HCT116 (cell line): Measurements from ENCODE around the gene ADGRD1. TPM values are rescaled to one million over a fixed set of nuclear protein-coding genes. Genes with fewer than 3 reads are reported as not detected.

Experiments
- ATAC-seq: fragments of 200-7000 bp; cut with Tn5 transposase; 2 replicates; pipeline ENCODE4 v1.9.1; 2020; ENCODE audit warnings: mild to moderate bottlenecking, moderate library complexity
- BruUV-seq: library from RNA; stranded (reverse); fragments of 400-500 nt; replicated peaks from 2 replicates; lab custom pipeline; 2021; lab: Mats Ljungman, UMichigan
- CTCF ChIA-PET: fragments of 300-600 bp; sonication (Branson Sonifier 250); formaldehyde crosslinking; loops from one replicate; lab custom pipeline; 2021; ENCODE audit warnings: antibody characterized with exemption; lab: Charles Lee
- POLR2A ChIA-PET: fragments of 300-600, 350-600 bp; sonication (Branson Sonifier 250); formaldehyde crosslinking; loops from one replicate; lab custom pipeline; 2021; ENCODE audit warnings: antibody characterized with exemption; lab: Charles Lee
- RAD21 ChIA-PET, 2 experiments: fragments of 300-600 bp; sonication (Branson Sonifier 250); formaldehyde crosslinking; loops; one replicate each; lab custom pipeline; 2023; ENCODE audit warnings: low total read pairs in 2 of 2; ENCODE audit not compliant: uncharacterized antibody in 2 of 2, unreplicated experiment in 2 of 2, low non-redundant PET in 1 of 2; lab: Charles Lee
- DNase-seq: peaks from one replicate; pipeline ENCODE4 v3.0.0-alpha.2; 2010; ENCODE audit warnings: low read depth, low spot score
- H2AFZ ChIP-seq: fragments of 200-600 bp; shearing (Covaris generic), sonication (generic); 2 replicates; pipeline ENCODE4 v1.6.1; 2017; ENCODE audit warnings: low read depth, mixed run types, mixed read lengths, antibody characterized with exemption, low read length; ENCODE audit not compliant: poor library complexity, severe bottlenecking
- H3K27ac ChIP-seq: 2 replicates; pipeline ENCODE4 v1.5.1; 2012; ENCODE audit warnings: low read depth, low read length
- H3K27me3 ChIP-seq: fragments of 200-600 bp; sonication (generic); 2 replicates; pipeline ENCODE4 v1.6.1; 2016; ENCODE audit warnings: mixed run types, low read length, mixed read lengths; ENCODE audit not compliant: insufficient read depth
- H3K36me3 ChIP-seq, 2 experiments: fragments of 200-500 bp in 1 of 2; fragments of 200-600 bp in 1 of 2; sonication (Bioruptor generic) in 1 of 2; sonication (generic) in 1 of 2; 2 replicates each; pipeline versions ENCODE4 v1.5.1 to v1.6.1; 2014 to 2016; ENCODE audit warnings: low read length in 2 of 2, inconsistent platforms in 1 of 2, mixed read lengths in 1 of 2, mixed run types in 1 of 2; ENCODE audit not compliant: insufficient read depth in 2 of 2, control insufficient read depth in 1 of 2
- H3K4me1 ChIP-seq, 2 experiments: fragments of 200-600 bp in 1 of 2; sonication (generic) in 1 of 2; 2 replicates each; pipeline versions ENCODE4 v1.5.1 to v1.6.1; 2012 to 2017; ENCODE audit warnings: low read length in 2 of 2, inconsistent platforms in 1 of 2, mild to moderate bottlenecking in 1 of 2, mixed read lengths in 1 of 2, mixed run types in 1 of 2, moderate library complexity in 1 of 2; ENCODE audit not compliant: insufficient read depth in 2 of 2, control insufficient read depth in 1 of 2
- H3K4me2 ChIP-seq: fragments of 200-600 bp; sonication (generic); 2 replicates; pipeline ENCODE4 v1.6.1; 2017; ENCODE audit warnings: mixed run types, low read length, mixed read lengths
- H3K4me3 ChIP-seq, 2 experiments: fragments of 200-600 bp in 1 of 2; sonication (generic) in 1 of 2; replicated peaks in 1 of 2; 2 replicates each; pipeline ENCODE4 v1.5.1; 2011 to 2016; ENCODE audit warnings: low read length in 2 of 2, control low read depth in 1 of 2, low read depth in 1 of 2, mild to moderate bottlenecking in 1 of 2, mixed read lengths in 1 of 2, mixed run types in 1 of 2
- H3K79me2 ChIP-seq: fragments of 200-600 bp; sonication (generic); 2 replicates; pipeline ENCODE4 v1.6.1; 2017; ENCODE audit warnings: mild to moderate bottlenecking, mixed run types, low read length, moderate library complexity, mixed read lengths; ENCODE audit not compliant: insufficient read depth
- H3K9ac ChIP-seq: fragments of 200-600 bp; sonication (generic); 2 replicates; pipeline ENCODE4 v1.6.1; 2016; ENCODE audit warnings: low read length, mixed read lengths
- H3K9me2 ChIP-seq: fragments of 200-600 bp; sonication (generic), shearing (Covaris generic); 2 replicates; pipeline ENCODE4 v1.6.1; 2017; ENCODE audit warnings: mixed run types, mild to moderate bottlenecking, moderate library complexity; ENCODE audit not compliant: insufficient read depth
- H3K9me3 ChIP-seq, 2 experiments: fragments of 200-500 bp in 1 of 2; fragments of 200-600 bp in 1 of 2; sonication (Bioruptor generic) in 1 of 2; sonication (generic) in 1 of 2; 2 replicates each; pipeline ENCODE4 v1.6.1; 2014 to 2017; ENCODE audit warnings: low read length in 2 of 2, mixed read lengths in 2 of 2, inconsistent platforms in 1 of 2, low read depth in 1 of 2, mild to moderate bottlenecking in 1 of 2, mixed run types in 1 of 2, moderate library complexity in 1 of 2; ENCODE audit not compliant: control insufficient read depth in 1 of 2, insufficient read depth in 1 of 2
- H4K20me1 ChIP-seq: fragments of 200-600 bp; sonication (generic), shearing (Covaris generic); 2 replicates; pipeline ENCODE4 v1.6.1; 2017; ENCODE audit warnings: mixed run types, mild to moderate bottlenecking, moderate library complexity; ENCODE audit not compliant: insufficient read depth
- CBX3 ChIP-seq: IDR thresholded peaks from 2 replicates; pipeline ENCODE4 v1.6.1; 2012; ENCODE audit warnings: low read depth
- CEBPB ChIP-seq: IDR thresholded peaks from 2 replicates; pipeline ENCODE4 v1.6.1; 2012; ENCODE audit warnings: low read depth
- EGR1 ChIP-seq: IDR thresholded peaks from 2 replicates; pipeline ENCODE4 v1.6.1; 2012; ENCODE audit warnings: low read depth
- ELF1 ChIP-seq: IDR thresholded peaks from 2 replicates; pipeline ENCODE4 v1.6.1; 2012; ENCODE audit warnings: low read depth, borderline replicate concordance
- EZH2 ChIP-seq: fragments of 200-600 bp; sonication (generic); IDR thresholded peaks from 2 replicates; pipeline ENCODE4 v1.6.1; 2017; ENCODE audit warnings: antibody characterized with exemption, mixed run types
- FOSL1 ChIP-seq: IDR thresholded peaks from 2 replicates; pipeline ENCODE4 v1.6.1; 2012; ENCODE audit warnings: low read depth
- JUND ChIP-seq: IDR thresholded peaks from 2 replicates; pipeline ENCODE4 v1.6.1; 2012
- MAX ChIP-seq: IDR thresholded peaks from 2 replicates; pipeline ENCODE4 v1.6.1; 2012
- POLR2A ChIP-seq: IDR thresholded peaks from 2 replicates; pipeline ENCODE4 v1.7.0; 2011; ENCODE audit warnings: borderline replicate concordance; ENCODE audit not compliant: insufficient read depth, insufficient read length; ENCODE audit errors: extremely low read depth
- POLR2AphosphoS5 ChIP-seq: IDR thresholded peaks from 2 replicates; pipeline ENCODE4 v1.6.1; 2011; ENCODE audit warnings: mild to moderate bottlenecking, low read depth, low read length, moderate library complexity
- RAD21 ChIP-seq: IDR thresholded peaks from 2 replicates; pipeline ENCODE4 v1.6.1; 2012; ENCODE audit warnings: low read depth, mild to moderate bottlenecking
- REST ChIP-seq: IDR thresholded peaks from 2 replicates; pipeline ENCODE4 v1.6.1; 2012; ENCODE audit warnings: low read depth
- SIN3A ChIP-seq: IDR thresholded peaks from 2 replicates; pipeline ENCODE4 v1.6.1; 2012; ENCODE audit warnings: low read depth
- SP1 ChIP-seq: IDR thresholded peaks from 2 replicates; pipeline ENCODE4 v1.6.1; 2012; ENCODE audit warnings: low read depth
- SRF ChIP-seq: IDR thresholded peaks from 2 replicates; pipeline ENCODE4 v1.6.1; 2012; ENCODE audit warnings: low read depth
- TCF7L2 ChIP-seq: IDR thresholded peaks from 2 replicates; pipeline ENCODE4 v1.7.0; 2011; ENCODE audit warnings: borderline replicate concordance, inconsistent platforms; ENCODE audit not compliant: insufficient read depth, insufficient read length; ENCODE audit errors: extremely low read depth
- YY1 ChIP-seq: IDR thresholded peaks from 2 replicates; pipeline ENCODE4 v1.6.1; 2011; ENCODE audit warnings: low read length, low read depth, moderate library complexity, mild to moderate bottlenecking; ENCODE audit not compliant: insufficient replicate concordance; ENCODE audit errors: extremely low read depth
- ZNF274 ChIP-seq: fragments of 200-500 bp; sonication (Bioruptor generic); IDR thresholded peaks from 2 replicates; pipeline ENCODE4 v1.6.1; 2014; ENCODE audit warnings: mild to moderate bottlenecking, low read depth, low read length, inconsistent platforms
- intact Hi-C: fragments of 100-400 bp; cut with micrococcal nuclease; formaldehyde crosslinking; loops from 2 replicates; pipeline ENCODE4 v1.10.0; 2022
- total RNA-seq: library from RNA; stranded (reverse); gene quantifications from one replicate; pipeline ENCODE4 v1.2.1, GENCODE V29; 2021; ENCODE audit not compliant: unreplicated experiment
- TF ChIP-seq, protein P1 (sequence below): IDR thresholded peaks from 2 replicates; pipeline ENCODE4 v1.6.1; 2012
- TF ChIP-seq, protein P2 (sequence below), 3 experiments: fragments of 200-600 bp in 1 of 3; sonication (generic) in 1 of 3; IDR thresholded peaks in 2 of 3; conservative IDR thresholded peaks in 1 of 3; 2 replicates each; pipeline ENCODE4 v1.5.1; 2012 to 2017; ENCODE audit warnings: low read depth in 2 of 3, low read length in 2 of 3, antibody characterized with exemption in 1 of 3, borderline replicate concordance in 1 of 3, control low read depth in 1 of 3, mild to moderate bottlenecking in 1 of 3, mixed read lengths in 1 of 3, mixed run types in 1 of 3, moderate library complexity in 1 of 3; ENCODE audit not compliant: insufficient read depth in 1 of 3

The ADGRD1 gene
- total RNA-seq, 1 experiment from 2014 or later, result 0.44 TPM

GRCh38 chr12:131038159-131038558, 84.5 kb downstream of the ADGRD1 start:
- intact Hi-C loops, result no loop called here
- H3K79me2 ChIP-seq, result no peaks in the 10 kb centered on the region
- no peaks in the 10 kb centered on the region for H3K36me3 ChIP-seq
- no peak overlapping the region for H3K9ac ChIP-seq
- H3K27ac ChIP-seq, result no peak overlapping the region
- ChIA-PET RAD21 (no interaction called here), POLR2A (no interaction called here), CTCF (no interaction called here)
- no peaks in the 10 kb centered on the region for H3K9me2 ChIP-seq
- H3K9me3 ChIP-seq, result no peaks in the 10 kb centered on the region
- DNase-seq (no peak), ATAC-seq (no peak)
- no TSS peak for BruUV-seq
- no peaks in the 10 kb centered on the region for H4K20me1 ChIP-seq
- H3K4me1 ChIP-seq, result no peaks in the 10 kb centered on the region
- no peak overlapping the region for H3K4me3 ChIP-seq
- TF ChIP-seq SIN3A, result no peak
- TF ChIP-seq, protein P1, sequence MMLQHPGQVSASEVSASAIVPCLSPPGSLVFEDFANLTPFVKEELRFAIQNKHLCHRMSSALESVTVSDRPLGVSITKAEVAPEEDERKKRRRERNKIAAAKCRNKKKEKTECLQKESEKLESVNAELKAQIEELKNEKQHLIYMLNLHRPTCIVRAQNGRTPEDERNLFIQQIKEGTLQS, result no peak
- no peak for TF ChIP-seq SRF
- TF ChIP-seq FOSL1, result no peak
- no peak for TF ChIP-seq CBX3
- TF ChIP-seq REST, result no peak
- TF ChIP-seq SP1, result no peak
- no peak for TF ChIP-seq ZNF274
- TF ChIP-seq EGR1, result no peak
- no peak for TF ChIP-seq POLR2AphosphoS5
- TF ChIP-seq TCF7L2, result no peak
- TF ChIP-seq EZH2, result no peak
- TF ChIP-seq, protein P2, sequence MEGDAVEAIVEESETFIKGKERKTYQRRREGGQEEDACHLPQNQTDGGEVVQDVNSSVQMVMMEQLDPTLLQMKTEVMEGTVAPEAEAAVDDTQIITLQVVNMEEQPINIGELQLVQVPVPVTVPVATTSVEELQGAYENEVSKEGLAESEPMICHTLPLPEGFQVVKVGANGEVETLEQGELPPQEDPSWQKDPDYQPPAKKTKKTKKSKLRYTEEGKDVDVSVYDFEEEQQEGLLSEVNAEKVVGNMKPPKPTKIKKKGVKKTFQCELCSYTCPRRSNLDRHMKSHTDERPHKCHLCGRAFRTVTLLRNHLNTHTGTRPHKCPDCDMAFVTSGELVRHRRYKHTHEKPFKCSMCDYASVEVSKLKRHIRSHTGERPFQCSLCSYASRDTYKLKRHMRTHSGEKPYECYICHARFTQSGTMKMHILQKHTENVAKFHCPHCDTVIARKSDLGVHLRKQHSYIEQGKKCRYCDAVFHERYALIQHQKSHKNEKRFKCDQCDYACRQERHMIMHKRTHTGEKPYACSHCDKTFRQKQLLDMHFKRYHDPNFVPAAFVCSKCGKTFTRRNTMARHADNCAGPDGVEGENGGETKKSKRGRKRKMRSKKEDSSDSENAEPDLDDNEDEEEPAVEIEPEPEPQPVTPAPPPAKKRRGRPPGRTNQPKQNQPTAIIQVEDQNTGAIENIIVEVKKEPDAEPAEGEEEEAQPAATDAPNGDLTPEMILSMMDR (IDR thresholded peaks at IDR 0.05 in 2 of 3, conservative IDR thresholded peaks at IDR 0.05 in 1 of 3; ENCODE audit: borderline replicate concordance in 1 of 3, insufficient read depth in 1 of 3, low read depth in 2 of 3, low read length in 2 of 3), result no peak
- TF ChIP-seq RAD21, result no peak
- no peak for TF ChIP-seq MAX
- TF ChIP-seq POLR2A, result no peak
- TF ChIP-seq JUND, result no peak
- no peak for TF ChIP-seq YY1
- no peak for TF ChIP-seq CEBPB
- no peak for TF ChIP-seq ELF1
- no peaks in the 10 kb centered on the region for H3K27me3 ChIP-seq
- no peak overlapping the region for H2AFZ ChIP-seq
- no peak overlapping the region for H3K4me2 ChIP-seq
